Measurements from ENCODE around the gene ANAPC2. TPM values are rescaled to one million over a fixed set of nuclear protein-coding genes. Genes with fewer than 3 reads are reported as not detected.

Gene ANAPC2
- polyA plus RNA-seq, 2 of the 4 experiments (the other 2 are of a cell fraction): 17.5 to 40.7 TPM

GRCh38 chr9:137139468-137140150, 48.8 kb downstream of the ANAPC2 start:
- POLR2A ChIA-PET: interaction anchor here (2.4 kb wide), 1 partner anchor 10 kb away, joined by 9 read pairs; no protein-coding TSS in a partner anchor
- CTCF ChIA-PET: interaction anchor here (1.5 to 1.7 kb wide), 2 partner anchors 10 to 110 kb away, joined by 3 to 6 read pairs; no protein-coding TSS in a partner anchor
- FAIRE-seq: no peak

GRCh38 chr9:137138722-137139467, 49.5 kb downstream of the ANAPC2 start, which contains the start of gene GRIN1:
TSS of gene GRIN1 (plus strand) at chr9:137139154. CDS start at chr9:137139487, 333 bp downstream.
- Histone ChIP-seq H3K4me2 (peak within 1 kb of the TSS; percentile 47), H3K27ac (no peak within 1 kb of the TSS), H3K4me1 (peaks cover 10% of the 10 kb centered on the region; the same call in 1 of the 3 replicates), H3K9me3 (no peaks in the 10 kb centered on the region), H3K4me3 (no peak within 1 kb of the TSS)
- FAIRE-seq (no peak), DNase-seq (ENCODE audit: low read depth in 1 of 2, low spot score in 1 of 2) (no peak), ATAC-seq (peak in 1 of 2 experiments; percentile 15; a peak in 1 of 6 replicates)
- TF ChIP-seq REST (IDR thresholded peaks at IDR 0.05) (peak; percentile 79), ZC3H11A (IDR thresholded peaks at IDR 0.05) (no peak), RFX5 (IDR thresholded peaks at IDR 0.05) (no peak), CBX8 (IDR thresholded peaks at IDR 0.05) (no peak), ZNF302 (CRISPR knock-in tag; IDR thresholded peaks at IDR 0.05) (no peak), FOSB (CRISPR knock-in tag; IDR thresholded peaks at IDR 0.05) (no peak)
- ChIA-PET CTCF (interaction anchor here (0.6 to 2.3 kb wide), 9 partner anchors 9 to 109 kb away, joined by 3 to 9 read pairs (median 3); partner anchors contain the start of genes RNF224 and SSNA1), POLR2A (interaction anchor here (2.4 kb wide), 1 partner anchor 9 kb away, joined by 9 read pairs; no protein-coding TSS in a partner anchor)
- WGBS (ENCODE audit: missing lambda C conversion rate): 52% methylated on average over 57 of the region's 104 CpGs

More at GRCh38 chr9:137139468-137140150, 48.8 kb downstream of the ANAPC2 start:
- Histone ChIP-seq H3K4me3 (no peak overlapping the region), H3K27ac (no peak overlapping the region), H3K9me3 (no peaks in the 10 kb centered on the region), H3K4me1 (peaks cover 10% of the 10 kb centered on the region; the same call in 1 of the 3 replicates), H3K4me2 (no peak overlapping the region)
- ATAC-seq: no peak
- TF ChIP-seq CHD4 (IDR thresholded peaks at IDR 0.05; ENCODE audit: borderline replicate concordance): no peak
- no peak for TF ChIP-seq FOSL2 (IDR thresholded peaks at IDR 0.05)
- TF ChIP-seq FOSL2 (CRISPR knock-in tag; IDR thresholded peaks at IDR 0.05): no peak
- no peak for TF ChIP-seq KDM1A (IDR thresholded peaks at IDR 0.05; ENCODE audit: low read depth)
- no peak for TF ChIP-seq CEBPB (IDR thresholded peaks at IDR 0.05)
- TF ChIP-seq MAFK (IDR thresholded peaks at IDR 0.05; ENCODE audit: partially characterized antibody): no peak
- no peak for TF ChIP-seq BHLHE40 (IDR thresholded peaks at IDR 0.05; ENCODE audit: low read depth, low read length)
- TF ChIP-seq POLR2A (IDR thresholded peaks at IDR 0.05; ENCODE audit: low read length): no peak
- TF ChIP-seq HES2 (IDR thresholded peaks at IDR 0.05): no peak
- TF ChIP-seq JUN (IDR thresholded peaks at IDR 0.05): no peak
- TF ChIP-seq EHMT2 (IDR thresholded peaks at IDR 0.05; ENCODE audit: low read depth): no peak
- TF ChIP-seq ZC3H11A (IDR thresholded peaks at IDR 0.05): no peak
- TF ChIP-seq NPAS2 (CRISPR knock-in tag; IDR thresholded peaks at IDR 0.05; ENCODE audit: borderline replicate concordance): no peak
- no peak for TF ChIP-seq NR3C1 (IDR thresholded peaks at IDR 0.05)
- TF ChIP-seq HOXB5 (CRISPR knock-in tag; IDR thresholded peaks at IDR 0.05): no peak
- TF ChIP-seq USF2 (IDR thresholded peaks at IDR 0.05): no peak
- no peak for TF ChIP-seq HEYL (CRISPR knock-in tag; IDR thresholded peaks at IDR 0.05)
- no peak for DNase-seq (ENCODE audit: low read depth in 1 of 2, low spot score in 1 of 2)
- 81% methylated on average over 32 of the region's 37 CpGs for WGBS (ENCODE audit: missing lambda C conversion rate)
